K562 (cell line): Measurements from ENCODE around the gene ATP6V0D1. TPM values are rescaled to one million over a fixed set of nuclear protein-coding genes. Genes with fewer than 3 reads are reported as not detected.

ENCODE experiments used
- CCNT2 ChIP-seq: IDR thresholded peaks from 2 replicates; pipeline ENCODE4 v1.6.1; 2011; ENCODE audit warnings: borderline replicate concordance, low read depth, mild to moderate bottlenecking, moderate library complexity, mixed read lengths, low read length; ENCODE audit not compliant: insufficient read length; ENCODE audit errors: extremely low read depth
- CTBP1 ChIP-seq: fragments of 450-650 bp; IDR thresholded peaks from 2 replicates; pipeline ENCODE4 v1.6.1; 2016; ENCODE audit warnings: borderline replicate concordance
- GTF2A2 ChIP-seq: IDR thresholded peaks from 2 replicates; pipeline ENCODE4 v1.6.1; 2016; ENCODE audit warnings: mild to moderate bottlenecking, missing genetic modification characterization, missing compliant biosample characterization
- HNRNPLL ChIP-seq: fragments of 200-400 bp; formaldehyde crosslinking; IDR thresholded peaks from 2 replicates; pipeline ENCODE4 v1.6.1; 2017; ENCODE audit warnings: low read length, low read depth, mild to moderate bottlenecking; ENCODE audit not compliant: poor library complexity, severe bottlenecking
- MECOM ChIP-seq: fragments of 250-450 bp; sonication (Bioruptor Pico); IDR thresholded peaks from 2 replicates; pipeline ENCODE4 v1.8.0; 2022; ENCODE audit warnings: inconsistent platforms
- PCBP1 ChIP-seq: fragments of 200-400 bp; formaldehyde crosslinking; IDR thresholded peaks from 2 replicates; pipeline ENCODE4 v1.6.1; 2018; ENCODE audit warnings: mild to moderate bottlenecking, low read depth, low read length; ENCODE audit not compliant: poor library complexity, severe bottlenecking
- PTTG1 ChIP-seq: fragments of 450-650 bp; IDR thresholded peaks from 2 replicates; pipeline ENCODE4 v1.6.1; 2016; ENCODE audit warnings: low read depth, mild to moderate bottlenecking, missing genetic modification characterization, missing compliant biosample characterization
- RB1 ChIP-seq: fragments of 450-650 bp; IDR thresholded peaks from 2 replicates; pipeline ENCODE4 v1.6.1; 2017; ENCODE audit warnings: low read depth, mild to moderate bottlenecking
- RBM22 ChIP-seq: fragments of 200-400 bp; formaldehyde crosslinking; IDR thresholded peaks from 2 replicates; pipeline ENCODE4 v1.6.1; 2018; ENCODE audit warnings: low read length, low read depth; ENCODE audit not compliant: poor library complexity, severe bottlenecking
- RCOR1 ChIP-seq, 2 experiments: IDR thresholded peaks; 2 replicates each; pipeline ENCODE4 v1.6.1; 2012; ENCODE audit warnings: low read depth in 2 of 2, low read length in 2 of 2, borderline replicate concordance in 1 of 2, improper control_type of control experiment in 1 of 2
- RFX1 ChIP-seq: fragments of 450-650 bp; IDR thresholded peaks from 2 replicates; pipeline ENCODE4 v1.6.1; 2016; ENCODE audit warnings: mild to moderate bottlenecking, moderate library complexity
- SAFB2 ChIP-seq: fragments of 200-400 bp; formaldehyde crosslinking; IDR thresholded peaks from 2 replicates; pipeline ENCODE4 v1.6.1; 2018; ENCODE audit warnings: borderline replicate concordance, low read length, low read depth, moderate library complexity; ENCODE audit not compliant: severe bottlenecking
- SIN3B ChIP-seq: fragments of 450-650 bp; IDR thresholded peaks from 2 replicates; pipeline ENCODE4 v1.6.1; 2017; ENCODE audit warnings: low read depth, mild to moderate bottlenecking, moderate library complexity
- SLC30A9 ChIP-seq: fragments of 250-450 bp; sonication (Bioruptor Pico); IDR thresholded peaks from 2 replicates; pipeline ENCODE4 v1.8.0; 2022; ENCODE audit warnings: mild to moderate bottlenecking, moderate library complexity
- TRIM24 ChIP-seq, 2 experiments: fragments of 450-650 bp; IDR thresholded peaks; 2 replicates each; pipeline ENCODE4 v1.6.1; 2016
- ZEB2 ChIP-seq: fragments of 450-650 bp; IDR thresholded peaks from 2 replicates; pipeline ENCODE4 v1.6.1; 2016
- ZKSCAN3 ChIP-seq: fragments of 250-450 bp; sonication (Bioruptor Pico); IDR thresholded peaks from 2 replicates; pipeline ENCODE4 v1.4.0; 2020
- ZNF23 ChIP-seq: fragments of 250-450 bp; sonication (Bioruptor Pico); IDR thresholded peaks from 2 replicates; pipeline ENCODE4 v1.4.0; 2020; ENCODE audit warnings: mild to moderate bottlenecking
- ZNF584 ChIP-seq: fragments of 200-800 bp; sonication (Bioruptor generic); IDR thresholded peaks from 2 replicates; pipeline ENCODE4 v1.6.1; 2016; ENCODE audit warnings: low read depth, mild to moderate bottlenecking, missing genetic modification characterization, missing compliant biosample characterization
- polyA plus RNA-seq, 8 experiments: library from polyadenylated mRNA; depleted of rRNA in 4 of 8; stranded (reverse) in 5 of 8; unstranded in 3 of 8; fragments of >200 nt; fragmentation: Nextera tagmentation in 2 of 8; fragmentation: Illumina TruSeq in 1 of 8; extraction: Ambion mirVana in 2 of 8; extraction: Trizol in 1 of 8; gene quantifications; 2 replicates each; pipeline versions ENCODE4 v1.2.1 to v1.2.3, GENCODE V29; 2011 to 2014; ENCODE audit warnings: inconsistent platforms in 1 of 8, missing spikeins in 1 of 8
- total RNA-seq, 7 experiments: library from RNA; depleted of rRNA in 6 of 7; stranded (reverse); fragments of >200 nt in 6 of 7; fragmentation: Illumina TruSeq in 2 of 7; extraction: Trizol in 2 of 7; gene quantifications; 2 replicates each; pipeline versions ENCODE4 v1.2.1 to v1.2.3, GENCODE V29; 2011 to 2021; ENCODE audit warnings: low replicate concordance in 1 of 7
- TF ChIP-seq, protein P1 (sequence below): sonication (generic); formaldehyde crosslinking; IDR thresholded peaks from 2 replicates; pipeline ENCODE4 v1.8.0; 2022; ENCODE audit warnings: missing genetic modification reagents, mild to moderate bottlenecking, borderline replicate concordance
- TF ChIP-seq, protein P2 (sequence below): sonication (generic); formaldehyde crosslinking; IDR thresholded peaks from 2 replicates; pipeline ENCODE4 v1.8.0; 2023; ENCODE audit warnings: mild to moderate bottlenecking, missing genetic modification reagents
- TF ChIP-seq, protein P3 (sequence below): fragments of 200-800 bp; sonication (Bioruptor generic); IDR thresholded peaks from 2 replicates; pipeline ENCODE4 v1.6.1; 2017; ENCODE audit warnings: missing genetic modification characterization, missing compliant biosample characterization

ATP6V0D1 gene
- total and polyA plus RNA-seq, 9 of the 15 experiments (the other 6 are each of a cell fraction or from before 2014, with no cell fraction given) = 23.2 to 69.7 (median 45.6) TPM

DNA sequence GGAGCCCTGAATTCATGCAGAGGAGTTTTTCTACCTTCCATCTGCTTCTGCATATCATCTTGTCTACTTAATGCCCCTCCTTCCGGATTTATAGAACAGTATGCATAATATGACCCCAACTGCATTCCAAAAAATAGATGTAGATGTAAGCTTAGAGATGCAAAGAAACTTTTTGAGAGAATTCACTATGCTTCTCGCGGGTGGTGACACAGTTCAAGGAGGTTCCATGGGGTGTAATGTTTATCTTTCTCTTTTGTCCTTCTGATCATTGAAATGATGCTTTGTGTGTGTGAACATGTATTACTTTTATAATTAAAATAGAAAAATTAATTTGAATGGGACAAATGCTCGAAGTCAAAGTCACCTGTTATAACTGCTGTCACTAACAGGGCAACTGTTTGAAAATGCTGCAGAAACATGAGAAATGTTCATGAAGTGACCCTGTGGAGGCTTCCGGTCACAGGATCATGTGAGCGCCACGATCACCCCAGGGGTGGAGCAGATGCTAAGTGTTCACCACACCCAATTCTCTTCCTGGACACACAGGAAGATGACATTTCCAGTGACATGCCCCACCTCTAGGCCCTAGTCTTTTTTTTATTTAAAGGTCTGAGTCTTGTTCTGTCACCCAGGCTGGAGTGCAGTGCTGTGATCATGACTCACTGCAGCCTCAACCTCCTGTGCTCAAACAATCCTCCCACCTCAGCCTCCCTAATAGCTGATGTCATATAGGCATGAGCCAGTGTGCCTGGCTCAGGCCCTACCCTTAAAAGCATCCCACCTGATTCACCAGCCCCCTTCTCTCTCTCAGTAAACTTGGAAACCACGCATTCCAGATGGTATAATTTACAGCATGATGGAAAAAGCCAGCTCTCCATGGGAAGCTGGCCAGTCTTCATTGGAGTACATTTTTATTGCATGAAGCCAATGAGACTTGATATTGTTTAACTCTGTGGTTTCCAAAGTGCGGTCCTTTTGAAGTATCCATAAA, 23.4 kb upstream of the ATP6V0D1 start (continued):
- TF ChIP-seq, protein P1, sequence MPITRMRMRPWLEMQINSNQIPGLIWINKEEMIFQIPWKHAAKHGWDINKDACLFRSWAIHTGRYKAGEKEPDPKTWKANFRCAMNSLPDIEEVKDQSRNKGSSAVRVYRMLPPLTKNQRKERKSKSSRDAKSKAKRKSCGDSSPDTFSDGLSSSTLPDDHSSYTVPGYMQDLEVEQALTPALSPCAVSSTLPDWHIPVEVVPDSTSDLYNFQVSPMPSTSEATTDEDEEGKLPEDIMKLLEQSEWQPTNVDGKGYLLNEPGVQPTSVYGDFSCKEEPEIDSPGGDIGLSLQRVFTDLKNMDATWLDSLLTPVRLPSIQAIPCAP = no peak
- TF ChIP-seq, protein P2, sequence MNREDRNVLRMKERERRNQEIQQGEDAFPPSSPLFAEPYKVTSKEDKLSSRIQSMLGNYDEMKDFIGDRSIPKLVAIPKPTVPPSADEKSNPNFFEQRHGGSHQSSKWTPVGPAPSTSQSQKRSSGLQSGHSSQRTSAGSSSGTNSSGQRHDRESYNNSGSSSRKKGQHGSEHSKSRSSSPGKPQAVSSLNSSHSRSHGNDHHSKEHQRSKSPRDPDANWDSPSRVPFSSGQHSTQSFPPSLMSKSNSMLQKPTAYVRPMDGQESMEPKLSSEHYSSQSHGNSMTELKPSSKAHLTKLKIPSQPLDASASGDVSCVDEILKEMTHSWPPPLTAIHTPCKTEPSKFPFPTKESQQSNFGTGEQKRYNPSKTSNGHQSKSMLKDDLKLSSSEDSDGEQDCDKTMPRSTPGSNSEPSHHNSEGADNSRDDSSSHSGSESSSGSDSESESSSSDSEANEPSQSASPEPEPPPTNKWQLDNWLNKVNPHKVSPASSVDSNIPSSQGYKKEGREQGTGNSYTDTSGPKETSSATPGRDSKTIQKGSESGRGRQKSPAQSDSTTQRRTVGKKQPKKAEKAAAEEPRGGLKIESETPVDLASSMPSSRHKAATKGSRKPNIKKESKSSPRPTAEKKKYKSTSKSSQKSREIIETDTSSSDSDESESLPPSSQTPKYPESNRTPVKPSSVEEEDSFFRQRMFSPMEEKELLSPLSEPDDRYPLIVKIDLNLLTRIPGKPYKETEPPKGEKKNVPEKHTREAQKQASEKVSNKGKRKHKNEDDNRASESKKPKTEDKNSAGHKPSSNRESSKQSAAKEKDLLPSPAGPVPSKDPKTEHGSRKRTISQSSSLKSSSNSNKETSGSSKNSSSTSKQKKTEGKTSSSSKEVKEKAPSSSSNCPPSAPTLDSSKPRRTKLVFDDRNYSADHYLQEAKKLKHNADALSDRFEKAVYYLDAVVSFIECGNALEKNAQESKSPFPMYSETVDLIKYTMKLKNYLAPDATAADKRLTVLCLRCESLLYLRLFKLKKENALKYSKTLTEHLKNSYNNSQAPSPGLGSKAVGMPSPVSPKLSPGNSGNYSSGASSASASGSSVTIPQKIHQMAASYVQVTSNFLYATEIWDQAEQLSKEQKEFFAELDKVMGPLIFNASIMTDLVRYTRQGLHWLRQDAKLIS (CRISPR knock-in tag) = no peak
- TF ChIP-seq RFX1 = no peak
- no peak for TF ChIP-seq RB1
- no peak for TF ChIP-seq PCBP1
- peak; percentile 31; the same call in 1 of the 2 replicates for TF ChIP-seq ZEB2
- TF ChIP-seq CTBP1 = peak; percentile 71; the same call in 1 of the 2 replicates
- TF ChIP-seq MECOM (CRISPR knock-in tag) = 0 out of 2 replicates have a peak, but pooled peaks have one; percentile 12
- no peak for TF ChIP-seq GTF2A2
- no peak for TF ChIP-seq ZNF23 (CRISPR knock-in tag)
- no peak for TF ChIP-seq RBM22
- no peak for TF ChIP-seq PTTG1
- no peak for TF ChIP-seq SAFB2
- peak; percentile 69 for TF ChIP-seq ZNF584
- no peak for TF ChIP-seq SIN3B
- no peak for TF ChIP-seq SLC30A9 (CRISPR knock-in tag)
- TF ChIP-seq HNRNPLL = no peak
- TF ChIP-seq, protein P3, sequence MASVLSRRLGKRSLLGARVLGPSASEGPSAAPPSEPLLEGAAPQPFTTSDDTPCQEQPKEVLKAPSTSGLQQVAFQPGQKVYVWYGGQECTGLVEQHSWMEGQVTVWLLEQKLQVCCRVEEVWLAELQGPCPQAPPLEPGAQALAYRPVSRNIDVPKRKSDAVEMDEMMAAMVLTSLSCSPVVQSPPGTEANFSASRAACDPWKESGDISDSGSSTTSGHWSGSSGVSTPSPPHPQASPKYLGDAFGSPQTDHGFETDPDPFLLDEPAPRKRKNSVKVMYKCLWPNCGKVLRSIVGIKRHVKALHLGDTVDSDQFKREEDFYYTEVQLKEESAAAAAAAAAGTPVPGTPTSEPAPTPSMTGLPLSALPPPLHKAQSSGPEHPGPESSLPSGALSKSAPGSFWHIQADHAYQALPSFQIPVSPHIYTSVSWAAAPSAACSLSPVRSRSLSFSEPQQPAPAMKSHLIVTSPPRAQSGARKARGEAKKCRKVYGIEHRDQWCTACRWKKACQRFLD = peak; percentile 94
- TF ChIP-seq RCOR1 (IDR thresholded peaks at IDR 0.05; ENCODE audit: borderline replicate concordance in 1 of 2, low read depth in 2 of 2, low read length in 2 of 2) = peak in 1 of 2 experiments; percentile 94; a peak in 2 of 4 replicates
- TF ChIP-seq CCNT2 = no peak
- peak in 1 of 2 experiments; percentile 61; a peak in 2 of 4 replicates for TF ChIP-seq TRIM24 (IDR thresholded peaks at IDR 0.05)
- no peak for TF ChIP-seq ZKSCAN3 (CRISPR knock-in tag)
